H9 (cell line): ENCODE data around the gene FNIP2. TPM values are rescaled to one million over a fixed set of nuclear protein-coding genes. Genes with fewer than 3 reads are reported as not detected.

Experiments
- DNase-seq: peaks from one replicate; pipeline ENCODE4 v3.0.0-alpha.2; 2017
- H2AFZ ChIP-seq: one replicate; pipeline ENCODE4 v1.6.1; 2013; ENCODE audit warnings: mild to moderate bottlenecking, low read length, control low read depth, moderate library complexity
- H2AK5ac ChIP-seq: 2 replicates; pipeline ENCODE4 v1.6.1; 2013; ENCODE audit warnings: low read length, control low read depth, mixed read lengths; ENCODE audit not compliant: insufficient read length
- H2BK120ac ChIP-seq: one replicate; pipeline ENCODE4 v1.6.1; 2013; ENCODE audit warnings: low read depth, mild to moderate bottlenecking, low read length, control low read depth, inconsistent platforms; ENCODE audit not compliant: poor library complexity, severe bottlenecking
- H2BK12ac ChIP-seq: 2 replicates; pipeline ENCODE4 v1.6.1; 2013; ENCODE audit warnings: low read length, control low read depth, mixed read lengths, low read depth; ENCODE audit not compliant: insufficient read length
- H2BK15ac ChIP-seq: 2 replicates; pipeline ENCODE4 v1.6.1; 2013; ENCODE audit warnings: low read depth, low read length, control low read depth
- H2BK20ac ChIP-seq: one replicate; pipeline ENCODE4 v1.6.1; 2013; ENCODE audit warnings: low read depth, mild to moderate bottlenecking, low read length, control low read depth, inconsistent platforms; ENCODE audit not compliant: poor library complexity, severe bottlenecking
- H2BK5ac ChIP-seq: 2 replicates; pipeline ENCODE4 v1.6.1; 2013; ENCODE audit warnings: low read length, control low read depth, mixed read lengths; ENCODE audit not compliant: insufficient read length
- H3K14ac ChIP-seq: 2 replicates; pipeline ENCODE4 v1.6.1; 2013; ENCODE audit warnings: low read length, control low read depth; ENCODE audit not compliant: insufficient read depth
- H3K18ac ChIP-seq: 2 replicates; pipeline ENCODE4 v1.6.1; 2013; ENCODE audit warnings: low read depth, mild to moderate bottlenecking, mixed read lengths, low read length, control low read depth; ENCODE audit not compliant: insufficient read length
- H3K23ac ChIP-seq: 2 replicates; pipeline ENCODE4 v1.6.1; 2013; ENCODE audit warnings: low read length, control low read depth, mixed read lengths, low read depth; ENCODE audit not compliant: insufficient read length
- H3K23me2 ChIP-seq: 2 replicates; pipeline ENCODE4 v1.6.1; 2013; ENCODE audit warnings: low read depth, mild to moderate bottlenecking, mixed read lengths, low read length, control low read depth; ENCODE audit not compliant: insufficient read length, poor library complexity, severe bottlenecking
- H3K27ac ChIP-seq: 2 replicates; pipeline ENCODE4 v1.5.1; 2013; ENCODE audit warnings: low read length, control low read depth, mixed read lengths, low read depth; ENCODE audit not compliant: insufficient read length
- H3K27me3 ChIP-seq: 2 replicates; pipeline ENCODE4 v1.6.1; 2013; ENCODE audit warnings: low read length, control low read depth, inconsistent platforms; ENCODE audit not compliant: insufficient read depth
- H3K4ac ChIP-seq: 2 replicates; pipeline ENCODE4 v1.6.1; 2013; ENCODE audit warnings: low read depth, mild to moderate bottlenecking, control low read depth, inconsistent platforms, low read length, moderate library complexity
- H3K4me1 ChIP-seq: 2 replicates; pipeline ENCODE4 v1.6.1; 2013; ENCODE audit warnings: low read length, control low read depth, inconsistent platforms; ENCODE audit not compliant: insufficient read depth
- H3K4me2 ChIP-seq: 2 replicates; pipeline ENCODE4 v1.6.1; 2013; ENCODE audit warnings: low read length, control low read depth, mixed read lengths; ENCODE audit not compliant: insufficient read length, insufficient read depth
- H3K56ac ChIP-seq: 2 replicates; pipeline ENCODE4 v1.6.1; 2013; ENCODE audit warnings: low read depth, mild to moderate bottlenecking, mixed read lengths, low read length, control low read depth; ENCODE audit not compliant: insufficient read length
- H3K79me1 ChIP-seq: 2 replicates; pipeline ENCODE4 v1.6.1; 2013; ENCODE audit warnings: low read depth, mild to moderate bottlenecking, moderate library complexity, low read length, control low read depth, inconsistent platforms; ENCODE audit not compliant: insufficient read depth, poor library complexity, severe bottlenecking
- H3K79me2 ChIP-seq: 2 replicates; pipeline ENCODE4 v1.6.1; 2013; ENCODE audit warnings: low read length, control low read depth, inconsistent platforms; ENCODE audit not compliant: insufficient read depth
- H3K9ac ChIP-seq: 2 replicates; pipeline ENCODE4 v1.6.1; 2013; ENCODE audit warnings: low read length, control low read depth, mixed read lengths; ENCODE audit not compliant: insufficient read length; ENCODE audit errors: extremely low read depth
- H3K9me3 ChIP-seq: one replicate; pipeline ENCODE4 v1.6.1; 2013; ENCODE audit warnings: low read depth, low read length, inconsistent platforms; ENCODE audit not compliant: control insufficient read depth
- H3T11ph ChIP-seq: one replicate; pipeline ENCODE4 v1.6.1; 2013; ENCODE audit warnings: mild to moderate bottlenecking, low read length, control low read depth, inconsistent platforms
- H4K20me1 ChIP-seq: one replicate; pipeline ENCODE4 v1.6.1; 2013; ENCODE audit not compliant: control insufficient read depth, insufficient read length, insufficient read depth
- H4K5ac ChIP-seq: 2 replicates; pipeline ENCODE4 v1.6.1; 2013; ENCODE audit warnings: low read depth, mild to moderate bottlenecking, mixed read lengths, low read length, control low read depth; ENCODE audit not compliant: insufficient read length
- H4K8ac ChIP-seq: replicated peaks from 2 replicates; pipeline ENCODE4 v1.6.1; 2013; ENCODE audit warnings: low read length, control low read depth, mixed read lengths, low read depth; ENCODE audit not compliant: insufficient read length
- H4K91ac ChIP-seq: 2 replicates; pipeline ENCODE4 v1.6.1; 2013; ENCODE audit warnings: low read depth, mild to moderate bottlenecking, moderate library complexity, mixed read lengths, low read length, control low read depth; ENCODE audit not compliant: insufficient read length
- H3K27ac Mint-ChIP-seq, 3 experiments: 2 replicates in 2 of 3; 3 replicates in 1 of 3; pipeline ENCODE4 v1.8.0; 2020 to 2021; ENCODE audit warnings: mixed read lengths in 3 of 3, mild to moderate bottlenecking in 1 of 3, moderate library complexity in 1 of 3
- H3K27me3 Mint-ChIP-seq: 2 replicates; pipeline ENCODE4 v1.8.0; 2021; ENCODE audit warnings: low read depth, mild to moderate bottlenecking, moderate library complexity, mixed read lengths
- H3K36me3 Mint-ChIP-seq, 3 experiments: 2 replicates in 2 of 3; 3 replicates in 1 of 3; pipeline ENCODE4 v1.8.0; 2020 to 2021; ENCODE audit warnings: low read depth in 3 of 3, mixed read lengths in 3 of 3; ENCODE audit not compliant: insufficient read depth in 1 of 3
- H3K4me1 Mint-ChIP-seq, 2 experiments: 2 replicates each; pipeline ENCODE4 v1.8.0; 2020; ENCODE audit warnings: mixed read lengths in 2 of 2
- H3K4me3 Mint-ChIP-seq, 2 experiments: 2 replicates in 1 of 2; 3 replicates in 1 of 2; pipeline ENCODE4 v1.8.0; 2020 to 2021; ENCODE audit warnings: mild to moderate bottlenecking in 2 of 2, mixed read lengths in 2 of 2, moderate library complexity in 1 of 2
- H3K9me3 Mint-ChIP-seq, 2 experiments: 2 replicates in 1 of 2; 3 replicates in 1 of 2; pipeline ENCODE4 v1.8.0; 2020; ENCODE audit warnings: mild to moderate bottlenecking in 2 of 2, mixed read lengths in 2 of 2, moderate library complexity in 1 of 2
- CTCF ChIP-seq: fragments of 200-600 bp; sonication (generic); conservative IDR thresholded peaks from 3 replicates; pipeline ENCODE4 v1.8.0; 2021; ENCODE audit warnings: antibody characterized with exemption, mild to moderate bottlenecking
- WGBS: extraction: QIAGEN DNeasy Blood & Tissue Kit; methylation state at CpG from one replicate; pipeline ENCODE4 v1.1.7; 2013; ENCODE audit warnings: missing lambda C conversion rate, low lambda C conversion rate, mixed read lengths; ENCODE audit not compliant: insufficient read length; ENCODE audit errors: extremely low coverage; 5-methylcytosine and 5-hydroxymethylcytosine counted together
- total RNA-seq: library from RNA; stranded (reverse); gene quantifications from 2 replicates; pipeline ENCODE4 v1.2.1, GENCODE V29; 2021

The FNIP2 gene
- total RNA-seq, 1 experiment from 2014 or later = 9.6 TPM

GRCh38 chr4:158873795-158874401, 105.1 kb downstream of the FNIP2 start:
- no peak for TF ChIP-seq CTCF
- Mint-ChIP-seq H3K4me1 (peaks cover 14 to 19% of the 10 kb centered on the region in 2 experiments), H3K36me3 (peaks cover 2 to 7% (median 6%) of the 10 kb centered on the region in 3 experiments; a peak in 6 of 7 replicates), H3K9me3 (no peaks in the 10 kb centered on the region), H3K4me3 (no peak overlapping the region), H3K27me3 (no peaks in the 10 kb centered on the region), H3K27ac (peak overlapping the region; percentile 26 to 80 (median 69); a peak in 5 of 7 replicates)
- Histone ChIP-seq H2BK15ac (no peak overlapping the region), H3K23me2 (no peaks in the 10 kb centered on the region), H2BK12ac (no peak overlapping the region), H3K4me2 (no peak overlapping the region), H3K4me1 (peaks cover 3% of the 10 kb centered on the region; the same call in 1 of the 2 replicates), H3K18ac (no peak overlapping the region), H3K79me2 (no peaks in the 10 kb centered on the region; the same call in 1 of the 2 replicates), H4K20me1 (no peaks in the 10 kb centered on the region), H3K23ac (no peak overlapping the region), H3K9ac (no peak overlapping the region), H3K4ac (no peak overlapping the region), H3K27me3 (no peaks in the 10 kb centered on the region), H4K8ac (no peak overlapping the region), H2BK5ac (no peak overlapping the region), H3K9me3 (no peaks in the 10 kb centered on the region), H2AK5ac (no peak overlapping the region), H4K91ac (no peak overlapping the region), H3K79me1 (no peaks in the 10 kb centered on the region), H3K56ac (no peak overlapping the region), H2BK20ac (no peak overlapping the region), H2BK120ac (no peak overlapping the region), H2AFZ (no peak overlapping the region), H3K14ac (no peak overlapping the region), H3K27ac (no peak overlapping the region), H3T11ph (no peak overlapping the region), H4K5ac (no peak overlapping the region)
- WGBS = no CpG with 5 or more reads among the region's 4 CpGs
- no peak for DNase-seq
